GM12878 (cell line): Measurements from ENCODE around the gene RYR2.

Experiments
- CBFB ChIP-seq: IDR thresholded peaks from 2 replicates; pipeline ENCODE4 v1.6.1; 2016; ENCODE audit warnings: antibody characterized with exemption, low read depth
- CHD4 ChIP-seq: fragments of 200-600 bp; sonication (generic); IDR thresholded peaks from 2 replicates; pipeline ENCODE4 v1.6.1; 2016; ENCODE audit warnings: mild to moderate bottlenecking
- ELK1 ChIP-seq: IDR thresholded peaks from 2 replicates; pipeline ENCODE4 v1.6.1; 2012; ENCODE audit warnings: low read depth, low read length, improper control_type of control experiment
- EP300 ChIP-seq, 2 experiments: fragments of 150-350 bp in 1 of 2; IDR thresholded peaks; 2 replicates each; pipeline ENCODE4 v1.6.1; 2011 to 2012; ENCODE audit warnings: low read depth in 2 of 2, low read length in 2 of 2, borderline replicate concordance in 1 of 2, improper control_type of control experiment in 1 of 2, inconsistent platforms in 1 of 2; ENCODE audit not compliant: control insufficient read depth in 1 of 2
- EZH2 ChIP-seq: IDR thresholded peaks from 2 replicates; pipeline ENCODE4 v1.6.1; 2012; ENCODE audit warnings: low read depth, mild to moderate bottlenecking, control low read depth, inconsistent platforms, low read length, borderline replicate concordance; ENCODE audit not compliant: control insufficient read depth
- POLR2A ChIP-seq: IDR thresholded peaks from 2 replicates; pipeline ENCODE4 v1.6.1; 2011; ENCODE audit warnings: low read depth, mild to moderate bottlenecking, low read length
- POLR2AphosphoS5 ChIP-seq: IDR thresholded peaks from 2 replicates; pipeline ENCODE4 v1.6.1; 2011; ENCODE audit warnings: mild to moderate bottlenecking, low read length, inconsistent platforms
- TAF1 ChIP-seq: IDR thresholded peaks from 2 replicates; pipeline ENCODE4 v1.6.1; 2011; ENCODE audit warnings: mild to moderate bottlenecking, low read depth, low read length, borderline replicate concordance
- TARDBP ChIP-seq: IDR thresholded peaks from 2 replicates; pipeline ENCODE4 v1.6.1; 2016; ENCODE audit warnings: borderline replicate concordance
- YY1 ChIP-seq: IDR thresholded peaks from 2 replicates; pipeline ENCODE4 v1.6.1; 2011; ENCODE audit warnings: low read depth, mild to moderate bottlenecking, low read length
- ZNF274 ChIP-seq: IDR thresholded peaks from one replicate; pipeline ENCODE4 v1.8.0; 2011; ENCODE audit not compliant: insufficient read length, insufficient read depth
- TF ChIP-seq, protein P1 (sequence below), 3 experiments: IDR thresholded peaks in 2 of 3; conservative IDR thresholded peaks in 1 of 3; 2 replicates each; pipeline ENCODE4 v1.5.1; 2011; ENCODE audit warnings: low read depth in 3 of 3, low read length in 3 of 3, mild to moderate bottlenecking in 3 of 3, control low read depth in 2 of 3, moderate library complexity in 2 of 3, inconsistent platforms in 1 of 3, mixed read lengths in 1 of 3; ENCODE audit not compliant: control insufficient read depth in 2 of 3, insufficient read depth in 1 of 3; ENCODE audit errors: extremely low read depth in 1 of 3

GRCh38 chr1:237759377-237759776 lies 717.4 kb downstream of the RYR2 start:
- TF ChIP-seq POLR2A (no peak), CHD4 (no peak), EZH2 (no peak), YY1 (no peak), ZNF274 (no peak), TARDBP (no peak), TAF1 (no peak), POLR2AphosphoS5 (no peak), EP300 (IDR thresholded peaks at IDR 0.05; ENCODE audit: borderline replicate concordance in 1 of 2, control insufficient read depth in 1 of 2, low read depth in 2 of 2, low read length in 2 of 2) (no peak), ELK1 (no peak), CBFB (no peak)
- TF ChIP-seq, protein P1, sequence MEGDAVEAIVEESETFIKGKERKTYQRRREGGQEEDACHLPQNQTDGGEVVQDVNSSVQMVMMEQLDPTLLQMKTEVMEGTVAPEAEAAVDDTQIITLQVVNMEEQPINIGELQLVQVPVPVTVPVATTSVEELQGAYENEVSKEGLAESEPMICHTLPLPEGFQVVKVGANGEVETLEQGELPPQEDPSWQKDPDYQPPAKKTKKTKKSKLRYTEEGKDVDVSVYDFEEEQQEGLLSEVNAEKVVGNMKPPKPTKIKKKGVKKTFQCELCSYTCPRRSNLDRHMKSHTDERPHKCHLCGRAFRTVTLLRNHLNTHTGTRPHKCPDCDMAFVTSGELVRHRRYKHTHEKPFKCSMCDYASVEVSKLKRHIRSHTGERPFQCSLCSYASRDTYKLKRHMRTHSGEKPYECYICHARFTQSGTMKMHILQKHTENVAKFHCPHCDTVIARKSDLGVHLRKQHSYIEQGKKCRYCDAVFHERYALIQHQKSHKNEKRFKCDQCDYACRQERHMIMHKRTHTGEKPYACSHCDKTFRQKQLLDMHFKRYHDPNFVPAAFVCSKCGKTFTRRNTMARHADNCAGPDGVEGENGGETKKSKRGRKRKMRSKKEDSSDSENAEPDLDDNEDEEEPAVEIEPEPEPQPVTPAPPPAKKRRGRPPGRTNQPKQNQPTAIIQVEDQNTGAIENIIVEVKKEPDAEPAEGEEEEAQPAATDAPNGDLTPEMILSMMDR (IDR thresholded peaks at IDR 0.05 in 2 of 3, conservative IDR thresholded peaks at IDR 0.05 in 1 of 3; ENCODE audit: control insufficient read depth in 2 of 3, extremely low read depth in 1 of 3, insufficient read depth in 1 of 3, low read depth in 3 of 3, low read length in 3 of 3) = no peak
